HCT116 (cell line): ENCODE results near the gene TNFRSF1A. TPM values are rescaled to one million over a fixed set of nuclear protein-coding genes. Genes with fewer than 3 reads are reported as not detected.

Experiments used
- ATAC-seq: fragments of 200-7000 bp; cut with Tn5 transposase; 2 replicates; pipeline ENCODE4 v1.9.1; 2020; ENCODE audit warnings: mild to moderate bottlenecking, moderate library complexity
- BruUV-seq: library from RNA; stranded (reverse); fragments of 400-500 nt; replicated peaks from 2 replicates; lab custom pipeline; 2021; lab: Mats Ljungman, UMichigan
- CTCF ChIA-PET: fragments of 300-600 bp; sonication (Branson Sonifier 250); formaldehyde crosslinking; loops from one replicate; lab custom pipeline; 2021; ENCODE audit warnings: antibody characterized with exemption; lab: Charles Lee
- POLR2A ChIA-PET: fragments of 300-600, 350-600 bp; sonication (Branson Sonifier 250); formaldehyde crosslinking; loops from one replicate; lab custom pipeline; 2021; ENCODE audit warnings: antibody characterized with exemption; lab: Charles Lee
- RAD21 ChIA-PET, 2 experiments: fragments of 300-600 bp; sonication (Branson Sonifier 250); formaldehyde crosslinking; loops; one replicate each; lab custom pipeline; 2023; ENCODE audit warnings: low total read pairs in 2 of 2; ENCODE audit not compliant: uncharacterized antibody in 2 of 2, unreplicated experiment in 2 of 2, low non-redundant PET in 1 of 2; lab: Charles Lee
- DNase-seq: peaks from one replicate; pipeline ENCODE4 v3.0.0-alpha.2; 2010; ENCODE audit warnings: low read depth, low spot score
- H2AFZ ChIP-seq: fragments of 200-600 bp; shearing (Covaris generic), sonication (generic); 2 replicates; pipeline ENCODE4 v1.6.1; 2017; ENCODE audit warnings: low read depth, mixed run types, mixed read lengths, antibody characterized with exemption, low read length; ENCODE audit not compliant: poor library complexity, severe bottlenecking
- H3K27ac ChIP-seq: 2 replicates; pipeline ENCODE4 v1.5.1; 2012; ENCODE audit warnings: low read depth, low read length
- H3K27me3 ChIP-seq: fragments of 200-600 bp; sonication (generic); 2 replicates; pipeline ENCODE4 v1.6.1; 2016; ENCODE audit warnings: mixed run types, low read length, mixed read lengths; ENCODE audit not compliant: insufficient read depth
- H3K36me3 ChIP-seq, 2 experiments: fragments of 200-500 bp in 1 of 2; fragments of 200-600 bp in 1 of 2; sonication (Bioruptor generic) in 1 of 2; sonication (generic) in 1 of 2; 2 replicates each; pipeline versions ENCODE4 v1.5.1 to v1.6.1; 2014 to 2016; ENCODE audit warnings: low read length in 2 of 2, inconsistent platforms in 1 of 2, mixed read lengths in 1 of 2, mixed run types in 1 of 2; ENCODE audit not compliant: insufficient read depth in 2 of 2, control insufficient read depth in 1 of 2
- H3K4me1 ChIP-seq, 2 experiments: fragments of 200-600 bp in 1 of 2; sonication (generic) in 1 of 2; 2 replicates each; pipeline versions ENCODE4 v1.5.1 to v1.6.1; 2012 to 2017; ENCODE audit warnings: low read length in 2 of 2, inconsistent platforms in 1 of 2, mild to moderate bottlenecking in 1 of 2, mixed read lengths in 1 of 2, mixed run types in 1 of 2, moderate library complexity in 1 of 2; ENCODE audit not compliant: insufficient read depth in 2 of 2, control insufficient read depth in 1 of 2
- H3K4me2 ChIP-seq: fragments of 200-600 bp; sonication (generic); 2 replicates; pipeline ENCODE4 v1.6.1; 2017; ENCODE audit warnings: mixed run types, low read length, mixed read lengths
- H3K4me3 ChIP-seq, 2 experiments: fragments of 200-600 bp in 1 of 2; sonication (generic) in 1 of 2; replicated peaks in 1 of 2; 2 replicates each; pipeline ENCODE4 v1.5.1; 2011 to 2016; ENCODE audit warnings: low read length in 2 of 2, control low read depth in 1 of 2, low read depth in 1 of 2, mild to moderate bottlenecking in 1 of 2, mixed read lengths in 1 of 2, mixed run types in 1 of 2
- H3K79me2 ChIP-seq: fragments of 200-600 bp; sonication (generic); 2 replicates; pipeline ENCODE4 v1.6.1; 2017; ENCODE audit warnings: mild to moderate bottlenecking, mixed run types, low read length, moderate library complexity, mixed read lengths; ENCODE audit not compliant: insufficient read depth
- H3K9ac ChIP-seq: fragments of 200-600 bp; sonication (generic); 2 replicates; pipeline ENCODE4 v1.6.1; 2016; ENCODE audit warnings: low read length, mixed read lengths
- H3K9me2 ChIP-seq: fragments of 200-600 bp; sonication (generic), shearing (Covaris generic); 2 replicates; pipeline ENCODE4 v1.6.1; 2017; ENCODE audit warnings: mixed run types, mild to moderate bottlenecking, moderate library complexity; ENCODE audit not compliant: insufficient read depth
- H3K9me3 ChIP-seq, 2 experiments: fragments of 200-500 bp in 1 of 2; fragments of 200-600 bp in 1 of 2; sonication (Bioruptor generic) in 1 of 2; sonication (generic) in 1 of 2; 2 replicates each; pipeline ENCODE4 v1.6.1; 2014 to 2017; ENCODE audit warnings: low read length in 2 of 2, mixed read lengths in 2 of 2, inconsistent platforms in 1 of 2, low read depth in 1 of 2, mild to moderate bottlenecking in 1 of 2, mixed run types in 1 of 2, moderate library complexity in 1 of 2; ENCODE audit not compliant: control insufficient read depth in 1 of 2, insufficient read depth in 1 of 2
- H4K20me1 ChIP-seq: fragments of 200-600 bp; sonication (generic), shearing (Covaris generic); 2 replicates; pipeline ENCODE4 v1.6.1; 2017; ENCODE audit warnings: mixed run types, mild to moderate bottlenecking, moderate library complexity; ENCODE audit not compliant: insufficient read depth
- EGR1 ChIP-seq: IDR thresholded peaks from 2 replicates; pipeline ENCODE4 v1.6.1; 2012; ENCODE audit warnings: low read depth
- EZH2phosphoT487 ChIP-seq: fragments of 200-600 bp; IDR thresholded peaks from 2 replicates; pipeline ENCODE4 v1.6.1; 2018; ENCODE audit warnings: antibody characterized with exemption, borderline replicate concordance
- FOSL1 ChIP-seq: IDR thresholded peaks from 2 replicates; pipeline ENCODE4 v1.6.1; 2012; ENCODE audit warnings: low read depth
- POLR2A ChIP-seq: IDR thresholded peaks from 2 replicates; pipeline ENCODE4 v1.7.0; 2011; ENCODE audit warnings: borderline replicate concordance; ENCODE audit not compliant: insufficient read depth, insufficient read length; ENCODE audit errors: extremely low read depth
- RAD21 ChIP-seq: IDR thresholded peaks from 2 replicates; pipeline ENCODE4 v1.6.1; 2012; ENCODE audit warnings: low read depth, mild to moderate bottlenecking
- SRF ChIP-seq: IDR thresholded peaks from 2 replicates; pipeline ENCODE4 v1.6.1; 2012; ENCODE audit warnings: low read depth
- TCF7L2 ChIP-seq: IDR thresholded peaks from 2 replicates; pipeline ENCODE4 v1.7.0; 2011; ENCODE audit warnings: borderline replicate concordance, inconsistent platforms; ENCODE audit not compliant: insufficient read depth, insufficient read length; ENCODE audit errors: extremely low read depth
- ZNF274 ChIP-seq: fragments of 200-500 bp; sonication (Bioruptor generic); IDR thresholded peaks from 2 replicates; pipeline ENCODE4 v1.6.1; 2014; ENCODE audit warnings: mild to moderate bottlenecking, low read depth, low read length, inconsistent platforms
- intact Hi-C: fragments of 100-400 bp; cut with micrococcal nuclease; formaldehyde crosslinking; loops from 2 replicates; pipeline ENCODE4 v1.10.0; 2022
- total RNA-seq: library from RNA; stranded (reverse); gene quantifications from one replicate; pipeline ENCODE4 v1.2.1, GENCODE V29; 2021; ENCODE audit not compliant: unreplicated experiment
- TF ChIP-seq, protein P1 (sequence below), 3 experiments: fragments of 200-600 bp in 1 of 3; sonication (generic) in 1 of 3; IDR thresholded peaks in 2 of 3; conservative IDR thresholded peaks in 1 of 3; 2 replicates each; pipeline ENCODE4 v1.5.1; 2012 to 2017; ENCODE audit warnings: low read depth in 2 of 3, low read length in 2 of 3, antibody characterized with exemption in 1 of 3, borderline replicate concordance in 1 of 3, control low read depth in 1 of 3, mild to moderate bottlenecking in 1 of 3, mixed read lengths in 1 of 3, mixed run types in 1 of 3, moderate library complexity in 1 of 3; ENCODE audit not compliant: insufficient read depth in 1 of 3
- TF ChIP-seq, protein P2 (sequence below): IDR thresholded peaks from 2 replicates; pipeline ENCODE4 v1.6.1; 2012
- TF ChIP-seq, protein P3 (sequence below): IDR thresholded peaks from 2 replicates; pipeline ENCODE4 v1.6.1; 2011; ENCODE audit warnings: mild to moderate bottlenecking, low read length, moderate library complexity; ENCODE audit not compliant: insufficient replicate concordance; ENCODE audit errors: extremely low read depth

Gene TNFRSF1A
- total RNA-seq, 1 experiment from 2014 or later = 129 TPM

DNA sequence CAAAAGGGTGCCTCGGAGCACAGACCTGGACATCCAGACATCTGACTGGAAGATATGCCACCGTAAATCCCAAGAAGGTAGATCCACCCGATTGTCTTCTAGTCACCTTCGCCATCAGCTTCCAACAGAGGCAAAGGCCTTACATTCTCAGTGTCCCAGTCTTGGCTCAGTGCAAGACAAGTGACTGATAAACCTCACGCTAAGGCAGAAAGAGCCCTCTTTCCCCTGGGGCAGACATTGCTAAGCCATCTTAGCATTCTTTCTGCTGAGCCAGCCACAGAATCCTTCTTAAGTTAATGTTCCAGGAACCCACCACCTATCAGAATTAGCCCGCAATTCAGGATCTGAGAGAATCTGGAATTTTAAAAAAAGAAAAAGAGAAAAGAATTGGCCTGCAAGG is 35.7 kb downstream of the TNFRSF1A start (continued):
- TF ChIP-seq, protein P1, sequence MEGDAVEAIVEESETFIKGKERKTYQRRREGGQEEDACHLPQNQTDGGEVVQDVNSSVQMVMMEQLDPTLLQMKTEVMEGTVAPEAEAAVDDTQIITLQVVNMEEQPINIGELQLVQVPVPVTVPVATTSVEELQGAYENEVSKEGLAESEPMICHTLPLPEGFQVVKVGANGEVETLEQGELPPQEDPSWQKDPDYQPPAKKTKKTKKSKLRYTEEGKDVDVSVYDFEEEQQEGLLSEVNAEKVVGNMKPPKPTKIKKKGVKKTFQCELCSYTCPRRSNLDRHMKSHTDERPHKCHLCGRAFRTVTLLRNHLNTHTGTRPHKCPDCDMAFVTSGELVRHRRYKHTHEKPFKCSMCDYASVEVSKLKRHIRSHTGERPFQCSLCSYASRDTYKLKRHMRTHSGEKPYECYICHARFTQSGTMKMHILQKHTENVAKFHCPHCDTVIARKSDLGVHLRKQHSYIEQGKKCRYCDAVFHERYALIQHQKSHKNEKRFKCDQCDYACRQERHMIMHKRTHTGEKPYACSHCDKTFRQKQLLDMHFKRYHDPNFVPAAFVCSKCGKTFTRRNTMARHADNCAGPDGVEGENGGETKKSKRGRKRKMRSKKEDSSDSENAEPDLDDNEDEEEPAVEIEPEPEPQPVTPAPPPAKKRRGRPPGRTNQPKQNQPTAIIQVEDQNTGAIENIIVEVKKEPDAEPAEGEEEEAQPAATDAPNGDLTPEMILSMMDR (IDR thresholded peaks at IDR 0.05 in 2 of 3, conservative IDR thresholded peaks at IDR 0.05 in 1 of 3; ENCODE audit: borderline replicate concordance in 1 of 3, insufficient read depth in 1 of 3, low read depth in 2 of 3, low read length in 2 of 3) = no peak
- TF ChIP-seq EGR1 (no peak), SRF (no peak), POLR2A (no peak), EZH2phosphoT487 (no peak)
- TF ChIP-seq, protein P2, sequence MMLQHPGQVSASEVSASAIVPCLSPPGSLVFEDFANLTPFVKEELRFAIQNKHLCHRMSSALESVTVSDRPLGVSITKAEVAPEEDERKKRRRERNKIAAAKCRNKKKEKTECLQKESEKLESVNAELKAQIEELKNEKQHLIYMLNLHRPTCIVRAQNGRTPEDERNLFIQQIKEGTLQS = no peak

DNA sequence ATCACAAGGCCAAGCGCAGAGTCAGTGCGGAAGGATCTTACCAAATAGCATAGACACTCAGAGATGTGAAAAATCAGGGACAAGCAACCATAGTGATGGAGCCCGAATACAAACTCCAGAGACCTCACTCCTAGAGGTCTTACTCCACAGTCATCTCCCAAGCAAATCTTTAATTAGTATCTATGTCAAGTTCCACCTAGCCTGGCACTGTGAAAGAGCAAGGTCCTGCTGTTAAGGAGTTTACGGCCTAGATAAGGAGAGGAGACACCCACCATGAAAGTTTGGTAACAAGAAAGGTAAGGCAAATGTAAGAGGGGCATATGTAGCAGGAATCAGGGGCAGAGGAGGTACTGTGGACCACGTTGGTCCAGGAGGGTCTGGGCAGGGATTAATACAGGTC is 38.8 kb downstream of the TNFRSF1A start:
- no peak overlapping the region for H3K27ac ChIP-seq
- H3K27me3 ChIP-seq = no peaks in the 10 kb centered on the region
- intact Hi-C loops = no loop called here
- no peak overlapping the region for H3K9ac ChIP-seq
- POLR2A ChIA-PET = no interaction called here
- H3K9me2 ChIP-seq = no peaks in the 10 kb centered on the region
- no peak for DNase-seq
- TF ChIP-seq RAD21 = no peak
- no peak for TF ChIP-seq FOSL1
- TF ChIP-seq, protein P3, sequence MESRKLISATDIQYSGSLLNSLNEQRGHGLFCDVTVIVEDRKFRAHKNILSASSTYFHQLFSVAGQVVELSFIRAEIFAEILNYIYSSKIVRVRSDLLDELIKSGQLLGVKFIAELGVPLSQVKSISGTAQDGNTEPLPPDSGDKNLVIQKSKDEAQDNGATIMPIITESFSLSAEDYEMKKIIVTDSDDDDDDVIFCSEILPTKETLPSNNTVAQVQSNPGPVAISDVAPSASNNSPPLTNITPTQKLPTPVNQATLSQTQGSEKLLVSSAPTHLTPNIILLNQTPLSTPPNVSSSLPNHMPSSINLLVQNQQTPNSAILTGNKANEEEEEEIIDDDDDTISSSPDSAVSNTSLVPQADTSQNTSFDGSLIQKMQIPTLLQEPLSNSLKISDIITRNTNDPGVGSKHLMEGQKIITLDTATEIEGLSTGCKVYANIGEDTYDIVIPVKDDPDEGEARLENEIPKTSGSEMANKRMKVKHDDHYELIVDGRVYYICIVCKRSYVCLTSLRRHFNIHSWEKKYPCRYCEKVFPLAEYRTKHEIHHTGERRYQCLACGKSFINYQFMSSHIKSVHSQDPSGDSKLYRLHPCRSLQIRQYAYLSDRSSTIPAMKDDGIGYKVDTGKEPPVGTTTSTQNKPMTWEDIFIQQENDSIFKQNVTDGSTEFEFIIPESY = no peak
- TF ChIP-seq TCF7L2 = no peak
- TF ChIP-seq, protein P2 = no peak
- no peak for TF ChIP-seq ZNF274
- H3K79me2 ChIP-seq = no peaks in the 10 kb centered on the region
- no peak overlapping the region for H3K4me3 ChIP-seq
- no peaks in the 10 kb centered on the region for H3K9me3 ChIP-seq
- CTCF ChIA-PET = no interaction called here
- no TSS peak for BruUV-seq
- H4K20me1 ChIP-seq = no peaks in the 10 kb centered on the region
- peaks cover 0 to 8% of the 10 kb centered on the region in 2 experiments; a peak in 2 of 4 replicates for H3K4me1 ChIP-seq
- H2AFZ ChIP-seq = no peak overlapping the region
- ATAC-seq = no peak
- H3K4me2 ChIP-seq = no peak overlapping the region
- H3K36me3 ChIP-seq = no peaks in the 10 kb centered on the region
- RAD21 ChIA-PET = no interaction called here
